Liver (tissue), 3 donors: ENCODE results near the gene CREB3L1.

ENCODE experiments used
- CTCF ChIP-seq: fragments of 150-350 bp; IDR thresholded peaks from 2 replicates; pipeline ENCODE4 v1.5.1; 2017; ENCODE audit warnings: improper control_type of control experiment, low read depth, low read length; ENCODE audit not compliant: missing input control
- EGR1 ChIP-seq, 2 donors: IDR thresholded peaks; 2 replicates each; pipeline ENCODE4 v1.6.1; 2016 to 2018; ENCODE audit warnings: antibody characterized with exemption in 2 of 2, low read depth in 2 of 2
- FOXA1 ChIP-seq: IDR thresholded peaks from 2 replicates; pipeline ENCODE4 v1.6.1; 2016; ENCODE audit warnings: antibody characterized with exemption
- GABPA ChIP-seq, 2 donors: IDR thresholded peaks in 1 of 2; conservative IDR thresholded peaks in 1 of 2; 2 replicates each; pipeline ENCODE4 v1.6.1; 2016; ENCODE audit warnings: antibody characterized with exemption in 2 of 2, mild to moderate bottlenecking in 1 of 2, moderate library complexity in 1 of 2
- HNF4G ChIP-seq: IDR thresholded peaks from 2 replicates; pipeline ENCODE4 v1.6.1; 2016; ENCODE audit warnings: antibody characterized with exemption
- MAX ChIP-seq: IDR thresholded peaks from 2 replicates; pipeline ENCODE4 v1.6.1; 2016; ENCODE audit warnings: antibody characterized with exemption
- RAD21 ChIP-seq, 2 donors: IDR thresholded peaks; 2 replicates each; pipeline ENCODE4 v1.6.1; 2016; ENCODE audit warnings: antibody characterized with exemption in 2 of 2, mild to moderate bottlenecking in 2 of 2
- RXRA ChIP-seq, 2 donors: IDR thresholded peaks; 2 replicates each; pipeline ENCODE4 v1.6.1; 2017 to 2018; ENCODE audit warnings: antibody characterized with exemption in 2 of 2, mild to moderate bottlenecking in 1 of 2
- SP1 ChIP-seq: IDR thresholded peaks from 2 replicates; pipeline ENCODE4 v1.6.1; 2018; ENCODE audit warnings: antibody characterized with exemption, mild to moderate bottlenecking
- TAF1 ChIP-seq: conservative IDR thresholded peaks from 2 replicates; pipeline ENCODE4 v1.6.1; 2016; ENCODE audit warnings: antibody characterized with exemption, mild to moderate bottlenecking
- YY1 ChIP-seq: IDR thresholded peaks from 2 replicates; pipeline ENCODE4 v1.6.1; 2016; ENCODE audit warnings: antibody characterized with exemption, mild to moderate bottlenecking
- ZBTB33 ChIP-seq: IDR thresholded peaks from 2 replicates; pipeline ENCODE4 v1.6.1; 2016; ENCODE audit warnings: antibody characterized with exemption
- TF ChIP-seq, protein P1 (sequence below): IDR thresholded peaks from 2 replicates; pipeline ENCODE4 v1.6.1; 2016; ENCODE audit warnings: antibody characterized with exemption, mild to moderate bottlenecking
- TF ChIP-seq, protein P2 (sequence below): IDR thresholded peaks from 2 replicates; pipeline ENCODE4 v1.6.1; 2016; ENCODE audit warnings: antibody characterized with exemption
- donor health status: healthy.
- donor health status: healthy.

DNA sequence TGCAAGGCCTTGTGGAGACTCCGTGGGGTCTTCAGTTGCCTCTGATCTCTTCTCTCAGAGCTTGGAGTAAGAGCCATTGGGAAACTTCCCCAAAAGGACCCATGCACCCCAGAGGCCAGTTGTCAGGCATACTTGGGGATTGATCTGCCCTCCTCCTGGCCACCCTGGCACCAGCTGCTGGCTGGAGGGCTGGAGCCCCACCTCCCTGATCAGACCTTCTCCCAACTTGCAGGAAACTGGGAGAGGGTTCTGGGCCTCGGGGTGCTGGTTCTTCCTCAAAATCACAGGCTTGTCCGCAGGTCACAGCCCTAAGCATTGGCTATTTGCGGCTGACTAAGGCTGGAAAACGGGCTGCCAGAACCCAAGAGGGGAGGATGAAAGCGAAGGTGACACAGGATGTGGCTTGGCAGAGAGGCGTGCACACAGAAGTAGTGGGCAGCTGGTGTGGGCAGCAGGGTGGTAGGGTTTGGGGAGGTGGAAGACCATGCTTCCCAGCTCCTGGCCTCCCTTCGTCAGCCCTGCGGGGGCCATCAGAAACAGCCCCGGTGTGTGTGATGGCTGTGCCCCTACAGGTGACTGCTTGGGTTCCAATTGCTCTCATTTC, 68.5 kb downstream of the CREB3L1 start:
- TF ChIP-seq FOXA1 (no peak), RAD21 (IDR thresholded peaks at IDR 0.05) (no peak), CTCF (no peak), ZBTB33 (no peak), YY1 (no peak), MAX (no peak), EGR1 (IDR thresholded peaks at IDR 0.05; ENCODE audit: low read depth in 2 of 2) (no peak), RXRA (IDR thresholded peaks at IDR 0.05) (no peak), TAF1 (no peak), SP1 (no peak), GABPA (IDR thresholded peaks at IDR 0.05 in 1 of 2, conservative IDR thresholded peaks at IDR 0.05 in 1 of 2) (no peak), HNF4G (no peak)
- TF ChIP-seq, protein P1, sequence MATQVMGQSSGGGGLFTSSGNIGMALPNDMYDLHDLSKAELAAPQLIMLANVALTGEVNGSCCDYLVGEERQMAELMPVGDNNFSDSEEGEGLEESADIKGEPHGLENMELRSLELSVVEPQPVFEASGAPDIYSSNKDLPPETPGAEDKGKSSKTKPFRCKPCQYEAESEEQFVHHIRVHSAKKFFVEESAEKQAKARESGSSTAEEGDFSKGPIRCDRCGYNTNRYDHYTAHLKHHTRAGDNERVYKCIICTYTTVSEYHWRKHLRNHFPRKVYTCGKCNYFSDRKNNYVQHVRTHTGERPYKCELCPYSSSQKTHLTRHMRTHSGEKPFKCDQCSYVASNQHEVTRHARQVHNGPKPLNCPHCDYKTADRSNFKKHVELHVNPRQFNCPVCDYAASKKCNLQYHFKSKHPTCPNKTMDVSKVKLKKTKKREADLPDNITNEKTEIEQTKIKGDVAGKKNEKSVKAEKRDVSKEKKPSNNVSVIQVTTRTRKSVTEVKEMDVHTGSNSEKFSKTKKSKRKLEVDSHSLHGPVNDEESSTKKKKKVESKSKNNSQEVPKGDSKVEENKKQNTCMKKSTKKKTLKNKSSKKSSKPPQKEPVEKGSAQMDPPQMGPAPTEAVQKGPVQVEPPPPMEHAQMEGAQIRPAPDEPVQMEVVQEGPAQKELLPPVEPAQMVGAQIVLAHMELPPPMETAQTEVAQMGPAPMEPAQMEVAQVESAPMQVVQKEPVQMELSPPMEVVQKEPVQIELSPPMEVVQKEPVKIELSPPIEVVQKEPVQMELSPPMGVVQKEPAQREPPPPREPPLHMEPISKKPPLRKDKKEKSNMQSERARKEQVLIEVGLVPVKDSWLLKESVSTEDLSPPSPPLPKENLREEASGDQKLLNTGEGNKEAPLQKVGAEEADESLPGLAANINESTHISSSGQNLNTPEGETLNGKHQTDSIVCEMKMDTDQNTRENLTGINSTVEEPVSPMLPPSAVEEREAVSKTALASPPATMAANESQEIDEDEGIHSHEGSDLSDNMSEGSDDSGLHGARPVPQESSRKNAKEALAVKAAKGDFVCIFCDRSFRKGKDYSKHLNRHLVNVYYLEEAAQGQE: no peak
- TF ChIP-seq, protein P2, sequence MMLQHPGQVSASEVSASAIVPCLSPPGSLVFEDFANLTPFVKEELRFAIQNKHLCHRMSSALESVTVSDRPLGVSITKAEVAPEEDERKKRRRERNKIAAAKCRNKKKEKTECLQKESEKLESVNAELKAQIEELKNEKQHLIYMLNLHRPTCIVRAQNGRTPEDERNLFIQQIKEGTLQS: no peak
